Stimulated activated CD4-positive, alpha-beta T cell treated with anti-CD3 and anti-CD28 coated beads, Interleukin-4, amount 100 ng/mL, for 4 hours (primary cell): Measurements from ENCODE around the gene TJP2.
A peak's percentile ranks its signal among the peaks of the same experiment; 100 is the strongest.

Source experiments
- DNase-seq, 2 experiments: peaks; one replicate each; pipeline ENCODE4 v3.0.0-alpha.2; 2020

Gene TJP2

GRCh38 chr9:69173891-69174615 is at the start of gene TJP2:
TSS of gene TJP2 (plus strand) at chr9:69174277. CDS start at chr9:69174373, 96 bp downstream.
- DNase-seq, result peak; percentile 30 to 45

- DNase-seq, result no peak
Measured at GRCh38 chr9:69130456-69131441, 43.3 kb upstream of the TJP2 start.

DNA sequence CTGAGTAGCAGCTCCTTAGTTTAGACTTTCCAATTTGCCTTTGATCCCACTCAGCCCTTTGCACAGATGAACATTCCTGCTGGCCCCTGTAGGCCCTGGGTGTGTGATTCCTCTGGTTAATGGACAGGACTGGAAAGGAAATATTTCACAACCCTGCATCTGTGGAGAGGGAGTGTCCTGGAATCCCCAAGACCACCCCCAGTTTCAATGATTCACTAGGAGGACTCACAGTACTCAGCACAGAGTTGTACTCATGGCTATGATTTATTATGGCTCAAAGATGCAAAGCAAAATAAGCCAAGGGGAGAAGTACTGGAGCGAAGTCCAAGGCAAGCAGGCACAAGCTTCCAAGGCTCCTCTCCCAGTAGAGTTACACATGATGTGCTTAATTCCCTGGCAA is 42.4 kb upstream of the TJP2 start:
- DNase-seq, result no peak

DNA sequence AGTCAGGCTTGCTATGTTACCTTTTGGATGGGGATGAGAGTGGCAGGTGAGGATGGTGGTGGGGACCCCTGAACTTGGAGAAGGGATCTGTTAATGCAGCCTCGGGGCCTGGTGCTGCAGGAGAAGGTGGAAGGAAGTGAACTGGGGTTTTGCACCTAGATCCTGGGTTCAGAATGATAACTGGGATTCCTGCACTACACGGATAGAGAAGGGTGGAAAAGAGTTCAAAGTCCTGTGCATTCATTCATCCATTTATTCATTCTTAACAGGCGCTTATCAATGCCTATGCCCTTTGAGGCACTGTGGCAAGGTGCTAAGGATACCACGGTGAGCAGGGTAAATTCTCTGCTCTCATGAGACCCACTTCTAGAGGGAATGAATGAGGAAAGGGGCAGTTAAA is 41.7 kb upstream of the TJP2 start:
- DNase-seq, result no peak

GRCh38 chr9:69134412-69134811 is 39.7 kb upstream of the TJP2 start:
- DNase-seq, result no peak

GRCh38 chr9:69136185-69136584 is 37.9 kb upstream of the TJP2 start:
- DNase-seq, result no peak

- DNase-seq, result no peak
Measured at GRCh38 chr9:69136779-69137178, 37.3 kb upstream of the TJP2 start.

DNA sequence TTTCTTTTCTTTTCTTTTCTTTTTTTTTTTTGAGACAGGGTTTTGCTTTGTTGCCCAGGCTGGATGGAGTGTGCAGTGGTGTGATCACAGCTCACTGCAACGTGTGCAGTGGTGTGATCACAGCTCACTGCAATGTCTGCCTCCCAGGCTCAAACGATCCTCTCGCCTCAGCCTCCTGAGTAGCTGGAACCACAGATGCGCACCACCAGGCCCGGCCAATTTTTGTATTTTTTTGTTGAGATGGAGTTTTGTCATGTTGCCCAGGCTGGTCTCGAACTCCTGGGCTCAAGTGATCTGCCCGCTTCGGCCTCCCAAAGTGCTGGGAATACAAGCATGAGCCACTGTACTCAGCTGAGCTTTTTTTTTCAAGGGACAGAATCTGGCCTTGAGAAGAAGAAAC is 36.8 kb upstream of the TJP2 start:
- no peak for DNase-seq

- no peak for DNase-seq
Measured at GRCh38 chr9:69139596-69139995, 34.5 kb upstream of the TJP2 start.

GRCh38 chr9:69140123-69140735 is 33.8 kb upstream of the TJP2 start:
- no peak for DNase-seq

GRCh38 chr9:69141851-69142250 is 32.2 kb upstream of the TJP2 start:
- DNase-seq, result no peak

DNA sequence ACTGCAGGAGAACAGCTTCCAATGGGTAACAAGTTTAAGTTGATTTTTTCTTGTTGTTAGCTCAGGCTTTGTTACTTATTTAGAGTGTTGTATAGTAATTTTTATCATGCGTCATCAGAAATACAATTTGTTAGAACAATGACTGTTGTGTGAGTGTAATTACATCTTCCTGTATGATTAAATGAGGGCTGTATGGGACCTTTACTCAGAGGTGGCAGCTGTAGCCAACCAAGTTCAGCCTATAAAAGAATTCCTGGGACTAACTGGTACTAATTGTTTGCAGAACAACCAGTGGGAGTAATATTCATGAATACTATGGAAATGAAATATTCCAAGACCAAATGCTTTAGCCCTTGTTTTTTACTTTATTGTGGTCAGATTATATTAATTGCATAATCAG is 30.8 kb upstream of the TJP2 start:
- DNase-seq, result no peak

- DNase-seq, result no peak
Measured at GRCh38 chr9:69145144-69145715, 28.8 kb upstream of the TJP2 start.

GRCh38 chr9:69147041-69147834 is 26.8 kb upstream of the TJP2 start:
- no peak for DNase-seq

DNA sequence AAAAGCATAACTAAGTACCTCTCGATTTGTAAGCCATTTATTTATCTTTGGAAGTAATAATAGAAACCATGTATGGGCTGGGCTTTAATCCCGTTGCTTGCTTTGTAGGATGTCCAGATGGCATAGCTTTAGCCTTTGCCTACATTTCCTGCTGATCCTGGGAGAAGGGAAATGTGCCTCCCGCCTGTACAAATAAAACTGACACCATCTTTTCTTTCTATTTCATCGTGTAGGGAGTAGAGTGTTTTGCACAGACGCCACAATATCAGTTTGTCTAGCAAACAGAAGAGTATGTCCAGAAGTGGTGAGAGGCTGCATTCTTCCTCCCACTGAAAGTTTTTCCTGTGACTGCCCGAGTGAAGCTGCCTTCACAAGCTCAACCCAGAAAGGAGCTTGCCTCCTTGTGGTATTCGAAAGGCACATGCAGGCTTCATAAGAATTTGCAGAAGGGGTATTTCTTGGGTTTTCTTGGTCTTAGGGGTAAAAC is 24.7 kb upstream of the TJP2 start:
- DNase-seq, result no peak

DNA sequence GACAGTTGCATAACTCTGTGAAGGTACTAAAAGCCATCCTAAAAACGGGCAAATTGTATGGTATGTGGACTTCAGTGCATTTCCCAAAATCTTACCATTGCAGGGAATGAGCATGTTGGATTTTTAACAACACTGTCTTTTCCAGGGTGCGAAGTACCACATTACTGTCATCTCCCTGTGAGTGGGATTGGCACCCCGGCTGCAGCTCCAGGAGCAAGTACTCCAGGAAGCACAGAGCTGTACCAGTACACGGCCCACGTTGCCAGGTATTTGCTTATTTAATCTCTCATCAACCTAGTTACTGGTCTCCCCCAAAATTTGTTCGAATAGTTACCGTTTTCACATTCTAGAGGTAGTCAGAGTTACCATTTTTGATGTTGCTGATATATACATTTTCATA is 22.6 kb upstream of the TJP2 start:
- DNase-seq, result no peak

DNA sequence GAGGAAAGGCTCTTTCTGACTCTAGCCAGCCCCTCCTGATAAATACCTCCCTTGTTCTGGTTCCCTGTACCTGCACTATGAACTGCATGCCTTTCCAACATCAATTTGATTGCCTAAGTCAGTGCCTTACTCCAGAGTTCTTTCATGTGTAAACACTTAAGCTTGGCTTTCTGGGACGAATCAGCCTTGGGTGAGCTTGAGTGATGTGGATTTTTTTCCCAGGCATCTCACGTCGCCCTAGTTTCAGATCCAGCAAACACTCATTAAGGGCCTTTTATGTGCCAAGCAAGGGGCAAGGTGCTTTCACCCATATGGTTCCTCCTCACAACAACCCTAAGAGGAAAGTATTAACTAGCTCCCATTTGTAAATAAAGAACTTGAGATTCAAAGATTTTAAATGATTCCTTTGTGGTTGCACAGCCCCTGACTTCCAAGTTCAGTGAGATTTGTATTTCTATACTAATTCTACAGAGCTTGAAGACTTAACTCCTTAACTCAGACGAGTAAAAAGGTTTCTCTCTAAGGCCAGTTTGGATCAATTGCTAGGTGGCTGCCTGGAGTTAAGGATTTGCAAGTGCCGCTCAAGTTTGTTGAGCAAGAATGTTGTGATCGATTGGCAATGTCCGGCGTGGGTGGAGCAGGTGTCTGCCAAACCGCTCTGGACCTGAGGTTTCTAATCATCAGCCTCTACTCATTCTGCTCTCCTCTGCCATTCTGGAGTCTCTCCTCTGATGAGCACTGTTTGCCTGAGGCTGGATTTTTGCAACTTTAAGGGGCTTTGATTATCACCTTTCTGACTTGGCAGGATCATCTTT is 20.2 kb upstream of the TJP2 start:
- DNase-seq, result no peak

DNA sequence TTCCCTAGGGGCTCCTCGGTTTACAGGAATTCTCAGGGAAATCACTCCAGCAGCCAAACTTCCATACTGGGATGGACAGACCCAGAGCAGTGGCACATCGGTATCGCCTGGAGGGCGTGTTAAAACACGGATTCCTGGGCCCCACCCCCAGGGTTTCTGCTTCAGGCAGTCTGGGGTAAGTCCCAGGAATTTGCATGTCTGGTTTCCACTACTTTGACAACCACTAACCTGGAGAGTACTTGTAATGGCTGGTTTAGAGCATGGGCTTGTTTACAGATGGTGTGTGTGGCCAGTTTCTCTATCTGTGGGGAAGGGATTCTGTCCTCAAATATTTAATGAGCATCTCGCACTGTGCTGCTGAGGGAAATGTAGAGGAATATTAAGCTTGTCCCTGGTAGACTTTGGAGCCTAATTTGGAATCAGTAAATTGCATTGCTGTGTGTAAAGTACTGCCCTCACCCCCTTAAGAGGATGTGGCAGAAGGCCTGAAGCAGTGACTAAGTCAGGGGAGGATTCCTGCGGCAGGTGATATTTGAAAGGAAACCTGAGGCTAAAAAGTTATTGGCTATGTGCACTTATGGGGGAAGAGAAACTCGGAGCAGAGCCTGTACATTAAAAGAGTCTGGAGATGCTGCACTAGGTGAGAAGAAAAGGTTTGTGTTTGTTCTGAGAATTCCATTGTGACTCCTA is 18.6 kb upstream of the TJP2 start:
- DNase-seq, result no peak

GRCh38 chr9:69157751-69158466 is 16.2 kb upstream of the TJP2 start:
- no peak for DNase-seq

DNA sequence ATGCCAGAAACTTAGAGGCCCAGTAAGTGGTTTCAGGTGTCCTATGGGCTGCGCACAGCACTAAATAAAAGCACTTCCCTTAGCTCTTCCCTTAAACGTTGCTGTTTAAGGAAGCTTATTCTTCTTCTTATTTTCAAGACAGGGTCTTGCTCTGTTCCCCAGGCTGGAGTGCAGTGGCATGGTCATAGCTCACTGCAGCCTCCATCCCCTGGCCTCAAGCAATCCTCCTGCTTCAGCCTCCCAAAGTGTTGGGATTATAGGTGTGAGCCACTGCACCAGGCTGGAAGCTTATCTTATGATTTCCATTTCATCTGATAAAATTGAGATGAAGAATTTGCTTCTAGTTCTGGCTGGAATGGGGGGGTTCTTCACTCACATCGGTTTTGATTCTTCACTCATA is 15.6 kb upstream of the TJP2 start:
- no peak for DNase-seq
